GM18870 (cell line): ENCODE results near the gene PSMA7.
"Not testable (repeated sequence)": the region's sequence is repeated elsewhere in the genome, so short reads cannot be mapped to it uniquely, and the experiment has no call there.

Experiments
- ATAC-seq: cut with Tn5 transposase; IDR thresholded peaks from one replicate; pipeline ENCODE4 v1.9.1; 2021; ENCODE audit warnings: moderate library complexity; ENCODE audit not compliant: unreplicated experiment

PSMA7 gene

GRCh38 chr20:62120990-62121775 is 22.0 kb downstream of the PSMA7 start:
- no peak for ATAC-seq

- ATAC-seq, result no peak
Measured at GRCh38 chr20:62120365-62120762, 22.8 kb downstream of the PSMA7 start.

- no peak for ATAC-seq
Measured at GRCh38 chr20:62119591-62120364, 23.4 kb downstream of the PSMA7 start.

- ATAC-seq, result no peak
Measured at GRCh38 chr20:62119115-62119514, 24.1 kb downstream of the PSMA7 start.

- ATAC-seq, result no peak
Measured at GRCh38 chr20:62118113-62119043, 24.8 kb downstream of the PSMA7 start.

- ATAC-seq, result no peak
Measured at GRCh38 chr20:62117658-62118057, 25.5 kb downstream of the PSMA7 start.

- no peak for ATAC-seq
Measured at GRCh38 chr20:62117362-62117646, 25.9 kb downstream of the PSMA7 start.

GRCh38 chr20:62116558-62117361 is 26.4 kb downstream of the PSMA7 start:
- ATAC-seq, result no peak

- ATAC-seq, result not testable (repeated sequence)
Measured at GRCh38 chr20:62115800-62116407, 27.3 kb downstream of the PSMA7 start.

- no peak for ATAC-seq
Measured at GRCh38 chr20:62114894-62115293, 28.3 kb downstream of the PSMA7 start.

GRCh38 chr20:62112368-62112767 is 30.8 kb downstream of the PSMA7 start:
- ATAC-seq, result no peak

- ATAC-seq, result no peak
Measured at GRCh38 chr20:62111148-62111547, 32.0 kb downstream of the PSMA7 start.

- no peak for ATAC-seq
Measured at GRCh38 chr20:62105592-62105991, 37.6 kb downstream of the PSMA7 start.

GRCh38 chr20:62104791-62105345 is 38.3 kb downstream of the PSMA7 start:
- ATAC-seq, result no peak

GRCh38 chr20:62104234-62104789 is 38.9 kb downstream of the PSMA7 start:
- ATAC-seq, result no peak

- no peak for ATAC-seq
Measured at GRCh38 chr20:62103508-62104233, 39.5 kb downstream of the PSMA7 start.

GRCh38 chr20:62101078-62101477 is 42.1 kb downstream of the PSMA7 start:
- ATAC-seq, result no peak

- ATAC-seq, result no peak
Measured at GRCh38 chr20:62097881-62098407, 45.2 kb downstream of the PSMA7 start.
